Measurements from ENCODE around the gene MORC3.
A peak's percentile ranks its signal among the peaks of the same experiment; 100 is the strongest.
"Not testable (repeated sequence)": the region's sequence is repeated elsewhere in the genome, so short reads cannot be mapped to it uniquely, and the experiment has no call there.

Gene MORC3

GRCh38 chr21:36319767-36320420 lies at the start of gene MORC3:
Gene MORC3 (plus strand): TSS chr21:36320197. CDS start chr21:36320265, 68 bp downstream.
- DNase-seq (ENCODE audit: low spot score) = peak; percentile 99

DNA sequence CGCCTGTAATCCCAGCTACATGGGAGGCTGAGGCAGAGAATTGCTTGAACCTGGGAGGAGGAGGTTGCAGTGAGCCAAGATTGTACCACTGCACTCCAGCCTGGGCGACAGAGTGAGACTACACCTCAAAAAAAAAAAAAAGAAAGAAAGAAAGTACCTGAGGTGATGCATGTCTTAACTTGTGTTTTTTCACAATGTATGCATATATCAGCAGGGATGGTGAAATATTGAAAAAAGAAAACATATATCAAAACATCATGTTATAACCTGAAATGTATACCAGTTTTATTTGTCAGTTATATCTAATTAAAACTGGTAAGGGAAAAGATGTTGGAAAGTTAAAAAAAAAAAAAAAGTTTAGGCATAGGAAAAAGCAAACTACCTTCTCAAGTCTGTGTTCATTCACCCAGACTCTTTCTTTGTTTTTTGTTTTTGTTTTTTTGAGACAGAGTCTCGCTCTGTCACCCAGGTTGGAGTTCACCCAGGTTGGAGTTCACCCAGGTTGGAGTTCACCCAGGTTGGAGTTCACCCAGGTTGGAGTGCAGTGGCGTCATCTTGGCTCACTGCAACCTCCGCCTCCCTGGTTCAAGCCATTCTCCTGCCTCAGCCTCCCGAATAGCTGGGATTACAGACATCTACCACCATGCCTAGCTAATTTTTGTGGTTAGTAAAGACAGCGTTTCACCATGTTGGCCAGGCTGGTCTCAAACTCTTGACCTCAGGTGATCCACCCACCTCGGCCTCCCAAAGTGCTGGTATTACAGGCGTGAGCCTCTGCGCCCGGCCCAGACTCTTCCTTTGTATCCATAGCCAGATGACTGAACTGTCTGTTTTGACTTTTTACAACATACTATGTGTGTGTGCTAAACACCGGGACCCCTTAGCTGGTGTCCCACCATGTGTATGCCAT lies 49.0 kb upstream of the MORC3 start:
- not testable (repeated sequence) for DNase-seq (ENCODE audit: low spot score)

DNA sequence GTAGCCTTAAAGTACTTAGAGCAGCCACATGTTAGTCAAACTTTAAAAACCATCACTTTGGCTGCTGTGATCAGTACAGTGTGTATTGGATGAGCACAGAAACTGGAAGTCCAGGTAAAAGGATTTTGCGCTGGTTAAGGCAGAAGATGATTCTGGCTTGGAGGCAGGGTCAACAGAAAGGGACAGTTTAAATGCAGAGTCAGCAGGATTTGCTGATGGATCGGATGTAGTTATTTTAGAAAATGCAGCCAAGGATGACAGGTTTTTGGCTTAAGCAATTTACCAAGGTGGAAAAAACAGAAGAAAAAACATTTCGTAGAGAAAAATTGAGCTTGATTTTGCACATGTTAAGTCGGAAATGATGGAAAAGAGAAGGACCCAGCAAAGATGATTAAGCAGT lies 45.9 kb upstream of the MORC3 start:
- no peak for DNase-seq (ENCODE audit: low spot score)

DNA sequence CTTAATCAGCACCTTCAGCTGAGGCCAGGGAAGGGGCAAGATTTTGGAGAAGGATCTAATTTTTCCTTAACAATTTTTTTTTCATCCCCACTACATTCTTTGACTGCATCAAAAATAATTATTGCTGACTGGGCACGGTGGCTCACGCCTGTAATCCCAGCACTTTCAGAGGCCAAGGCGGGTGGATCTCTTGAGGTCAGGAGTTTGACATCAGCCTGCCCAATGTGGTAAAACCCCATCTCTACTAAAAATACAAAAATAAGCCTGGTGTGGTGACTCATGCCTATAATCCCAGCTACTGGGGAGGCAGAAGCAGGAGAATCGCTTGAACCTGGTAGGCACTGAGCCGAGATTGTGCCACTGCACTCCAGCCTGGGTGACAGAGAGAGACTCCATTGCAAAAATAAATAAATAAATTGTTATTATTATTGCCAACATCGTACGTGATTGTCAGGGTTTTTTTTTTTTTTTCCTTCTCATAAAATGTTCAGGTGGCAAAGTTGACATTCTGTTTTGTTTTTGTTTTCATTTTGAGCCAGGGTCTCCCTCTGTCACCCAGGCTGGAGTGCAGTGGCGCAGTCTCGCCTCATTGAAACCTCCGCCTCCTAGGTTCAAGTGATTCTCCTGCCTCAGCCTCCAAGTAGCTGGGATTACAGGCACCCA lies 37.3 kb upstream of the MORC3 start:
- no peak for DNase-seq (ENCODE audit: low spot score)

DNA sequence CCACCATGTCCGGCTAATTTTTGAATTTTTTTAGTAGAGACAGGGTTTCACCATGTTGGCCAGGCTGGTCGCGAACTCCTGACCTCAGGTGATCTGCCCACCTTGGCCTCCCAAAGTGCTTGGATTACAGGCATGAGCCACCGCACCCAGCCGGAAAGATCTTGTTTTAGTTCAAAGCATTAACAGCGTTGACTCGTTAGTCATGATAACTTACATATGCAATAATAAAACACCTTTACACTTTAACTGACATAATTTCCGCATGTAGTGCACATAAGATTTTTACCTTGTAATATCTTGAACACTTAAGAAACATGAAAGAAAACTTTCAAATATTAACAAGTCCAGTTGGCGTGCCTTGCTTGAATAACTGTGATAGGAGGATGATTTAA lies 36.8 kb upstream of the MORC3 start:
- DNase-seq (ENCODE audit: low spot score) = not testable (repeated sequence)

GRCh38 chr21:36288651-36289243 lies 31.2 kb upstream of the MORC3 start:
- DNase-seq (ENCODE audit: low spot score) = no peak

GRCh38 chr21:36291509-36291908 lies 28.5 kb upstream of the MORC3 start:
- no peak for DNase-seq (ENCODE audit: low spot score)

GRCh38 chr21:36297406-36297937 lies 22.5 kb upstream of the MORC3 start:
- no peak for DNase-seq (ENCODE audit: low spot score)

GRCh38 chr21:36297938-36298572 lies 21.9 kb upstream of the MORC3 start:
- DNase-seq (ENCODE audit: low spot score) = peak; percentile 74

GRCh38 chr21:36306872-36307534 lies 13.0 kb upstream of the MORC3 start:
- DNase-seq (ENCODE audit: low spot score) = no peak

GRCh38 chr21:36310016-36310415 lies 10.0 kb upstream of the MORC3 start:
- no peak for DNase-seq (ENCODE audit: low spot score)

GRCh38 chr21:36313446-36313845 lies 6.6 kb upstream of the MORC3 start:
- not testable (repeated sequence) for DNase-seq (ENCODE audit: low spot score)

GRCh38 chr21:36316045-36316444 lies 4.0 kb upstream of the MORC3 start:
- not testable (repeated sequence) for DNase-seq (ENCODE audit: low spot score)

DNA sequence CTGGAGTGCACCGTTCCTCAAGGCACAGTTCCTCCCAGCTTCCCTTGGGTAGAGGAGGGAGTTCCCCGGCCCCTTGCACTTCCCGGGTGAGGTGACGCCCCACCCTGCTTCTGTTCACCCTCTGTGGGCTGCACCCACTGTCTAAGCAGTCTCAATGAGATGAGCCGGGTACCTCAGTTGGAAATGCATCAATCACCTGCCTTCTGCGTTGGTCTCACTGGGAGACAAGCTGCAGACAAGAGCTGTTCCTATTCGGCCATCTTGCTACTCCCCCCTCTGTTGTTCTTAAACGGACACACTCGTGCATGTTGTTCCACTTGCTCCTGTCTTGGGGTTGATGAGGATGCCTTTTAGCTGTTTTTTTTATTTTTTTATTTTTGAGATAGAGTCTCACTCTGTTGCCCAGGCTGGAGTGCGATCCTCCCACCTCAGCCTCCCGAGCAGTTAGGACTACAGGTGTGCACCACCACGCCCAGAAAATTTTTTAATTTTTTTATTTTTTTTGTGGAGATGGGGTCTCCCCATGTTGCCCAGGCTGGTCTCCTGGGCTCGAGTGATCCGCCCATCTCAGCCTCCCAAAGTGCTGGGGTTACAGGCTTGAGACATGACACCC lies 3.0 kb upstream of the MORC3 start:
- no peak for DNase-seq (ENCODE audit: low spot score)

GRCh38 chr21:36319406-36319766 lies 611 bp upstream of the MORC3 start:
- DNase-seq (ENCODE audit: low spot score) = not testable (repeated sequence)

DNA sequence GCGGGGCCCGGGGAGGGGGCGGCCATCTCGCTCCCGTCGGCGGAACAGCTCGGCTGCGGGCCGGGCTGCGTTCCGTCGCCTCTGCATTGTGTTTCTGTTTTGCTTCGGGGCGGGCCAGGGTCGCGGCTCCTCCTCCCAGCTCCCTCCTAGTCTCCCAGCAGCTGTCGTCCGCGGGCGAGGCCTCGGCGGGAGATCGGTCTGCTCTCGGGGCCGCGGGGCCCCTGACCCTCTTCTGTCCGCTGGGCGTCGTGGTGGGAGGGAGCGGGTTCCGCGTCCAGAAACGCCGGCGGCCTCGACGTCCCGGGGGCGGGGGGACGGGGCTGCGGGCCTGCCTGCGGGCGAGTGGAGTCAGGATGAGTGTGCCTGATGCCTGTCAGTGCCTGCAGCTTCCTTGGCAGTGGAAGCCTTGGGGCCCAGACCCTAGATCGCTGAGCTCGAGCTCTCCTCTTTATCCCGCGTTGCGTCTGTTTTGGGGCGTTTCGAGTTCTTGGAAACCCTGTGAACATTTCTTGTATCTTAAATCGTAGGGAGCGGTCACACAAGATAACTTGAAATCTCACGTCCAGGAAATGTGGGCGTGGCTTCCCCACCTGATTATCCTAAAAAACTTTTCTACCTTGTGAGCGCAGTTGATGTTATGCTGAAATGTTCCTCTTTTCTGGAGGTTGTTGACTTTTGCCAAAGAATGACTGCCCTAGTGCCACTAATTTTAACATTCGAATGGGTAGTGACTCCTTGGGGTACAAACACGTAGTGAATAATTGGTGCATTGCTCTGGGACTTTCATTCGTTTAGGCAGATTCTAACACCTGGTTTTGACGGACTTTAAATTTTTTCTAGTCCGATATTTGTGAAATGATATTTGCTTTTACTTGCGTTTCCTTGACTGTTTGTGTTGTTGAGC lies 676 bp downstream of the MORC3 start:
- DNase-seq (ENCODE audit: low spot score) = peak; percentile 94

DNA sequence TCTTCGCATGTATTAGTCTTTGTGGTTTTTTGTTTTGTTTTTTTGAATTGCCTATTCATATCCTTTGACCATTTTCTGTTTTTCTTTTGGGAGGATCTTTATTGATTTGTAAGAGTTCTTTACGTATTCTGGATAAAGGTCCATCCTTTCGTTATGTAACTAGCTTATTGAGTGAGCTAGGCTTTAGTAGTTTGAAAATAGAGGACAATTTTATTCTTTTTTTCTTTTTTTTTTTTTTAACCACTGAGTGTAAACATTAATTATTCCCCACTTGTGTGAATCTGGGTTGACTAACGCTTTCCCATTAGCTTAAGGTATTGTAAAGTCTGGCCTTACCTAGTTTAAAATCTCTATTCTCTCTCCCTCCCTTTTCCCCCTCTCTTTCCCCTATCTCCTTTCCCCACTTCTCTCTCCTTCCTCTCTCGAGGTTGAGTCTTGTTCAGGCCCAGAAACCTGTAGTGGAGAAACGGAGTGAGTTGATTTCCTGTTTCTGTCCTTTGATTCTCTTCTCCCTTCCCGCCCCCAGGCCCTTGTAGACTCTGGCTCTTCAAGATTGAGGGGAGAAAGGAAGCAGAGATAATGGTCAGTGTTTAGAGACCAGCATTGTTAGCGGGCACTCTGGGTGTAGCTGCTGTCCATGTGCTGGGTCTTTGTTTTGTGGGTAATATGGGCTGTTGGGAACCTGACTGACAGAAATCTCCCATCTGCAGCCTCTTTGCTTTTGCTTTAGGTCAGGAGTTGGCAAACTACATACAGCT lies 1.5 kb downstream of the MORC3 start:
- DNase-seq (ENCODE audit: low spot score) = peak; percentile 66

- DNase-seq (ENCODE audit: low spot score) = no peak
These were observed 2.1 kb downstream of the MORC3 start for GRCh38 chr21:36322083-36322424.

- DNase-seq (ENCODE audit: low spot score) = peak; percentile 61
These were observed 3.0 kb downstream of the MORC3 start for GRCh38 chr21:36323032-36323431.

All from hematopoietic multipotent progenitor cell treated with erythropoietin and hydrocortisone succinate and interleukin-3 and kit ligand, for 17 days (in vitro differentiated cells).